Panc1 (cell line): Measurements from ENCODE around the gene TRIM17. TPM values are rescaled to one million over a fixed set of nuclear protein-coding genes. Genes with fewer than 3 reads are reported as not detected.

ENCODE experiments used
- ATAC-seq: fragments of 200-7000 bp; cut with Tn5 transposase; 2 replicates; pipeline ENCODE4 v1.9.1; 2020; ENCODE audit warnings: mild to moderate bottlenecking, moderate library complexity
- BruUV-seq: library from RNA; stranded (reverse); fragments of 400-500 nt; replicated peaks from 2 replicates; lab custom pipeline; 2021; lab: Mats Ljungman, UMichigan
- CTCF ChIA-PET: fragments of 300-600 bp; sonication (Branson Sonifier 250); formaldehyde crosslinking; loops from one replicate; lab custom pipeline; 2022; ENCODE audit warnings: antibody characterized with exemption; lab: Charles Lee
- POLR2A ChIA-PET: fragments of 300-600 bp; sonication (Branson Sonifier 250); formaldehyde crosslinking; loops from one replicate; lab custom pipeline; 2022; ENCODE audit warnings: antibody characterized with exemption; lab: Charles Lee
- DNase-seq: peaks from one replicate; pipeline ENCODE4 v3.0.0-alpha.2; 2010; ENCODE audit warnings: low read depth, low spot score
- H3K27ac ChIP-seq: 2 replicates; pipeline ENCODE4 v1.5.1; 2011; ENCODE audit warnings: mild to moderate bottlenecking, low read length, inconsistent platforms
- H3K27me3 ChIP-seq: fragments of 200-500 bp; sonication (Bioruptor generic); 2 replicates; pipeline ENCODE4 v1.6.0; 2014; ENCODE audit warnings: low read length, inconsistent platforms; ENCODE audit not compliant: control insufficient read depth, insufficient read depth
- H3K36me3 ChIP-seq: fragments of 200-500 bp; sonication (Bioruptor generic); 2 replicates; pipeline ENCODE4 v1.5.1; 2014; ENCODE audit warnings: inconsistent platforms, mild to moderate bottlenecking, low read length, moderate library complexity; ENCODE audit not compliant: control insufficient read depth, insufficient read depth
- H3K4me1 ChIP-seq: 2 replicates; pipeline ENCODE4 v1.5.1; 2011; ENCODE audit warnings: inconsistent platforms, mild to moderate bottlenecking, low read length, moderate library complexity; ENCODE audit not compliant: control insufficient read depth, insufficient read depth
- H3K4me3 ChIP-seq, 2 experiments: 2 replicates each; pipeline ENCODE4 v1.5.1; 2011 to 2012; ENCODE audit warnings: low read depth in 2 of 2, low read length in 2 of 2, mild to moderate bottlenecking in 2 of 2, inconsistent platforms in 1 of 2, moderate library complexity in 1 of 2
- H3K9me3 ChIP-seq: fragments of 200-500 bp; sonication (Bioruptor generic); 2 replicates; pipeline ENCODE4 v1.5.1; 2014; ENCODE audit warnings: low read depth, mild to moderate bottlenecking, inconsistent platforms, low read length, moderate library complexity; ENCODE audit not compliant: control insufficient read depth, insufficient read depth
- POLR2AphosphoS5 ChIP-seq: IDR thresholded peaks from 2 replicates; pipeline ENCODE4 v1.6.1; 2012; ENCODE audit warnings: mild to moderate bottlenecking, low read depth, low read length, moderate library complexity
- SIN3A ChIP-seq: IDR thresholded peaks from 2 replicates; pipeline ENCODE4 v1.6.1; 2012; ENCODE audit warnings: low read depth, mild to moderate bottlenecking, low read length, moderate library complexity, borderline replicate concordance; ENCODE audit not compliant: insufficient read depth
- TCF7L2 ChIP-seq: IDR thresholded peaks from 2 replicates; pipeline ENCODE4 v1.6.1; 2011; ENCODE audit warnings: mild to moderate bottlenecking, low read depth, low read length, inconsistent platforms
- in situ Hi-C: cut with HindIII; loops from 2 replicates; pipeline ENCODE4 v1.10.0; 2016; ENCODE audit warnings: low sequenced_read_pairs, low pct_unique_long_range_greater_than_20kb
- intact Hi-C: fragments of 100-400 bp; cut with micrococcal nuclease; formaldehyde crosslinking; loops from one replicate; pipeline ENCODE4 v1.10.0; 2022; ENCODE audit not compliant: unreplicated experiment
- total RNA-seq: library from RNA; stranded (reverse); gene quantifications from one replicate; pipeline ENCODE4 v1.2.1, GENCODE V29; 2021; ENCODE audit not compliant: unreplicated experiment
- TF ChIP-seq, protein P1 (sequence below): fragments of 450-650 bp; IDR thresholded peaks from 2 replicates; pipeline ENCODE4 v1.5.1; 2017; ENCODE audit warnings: mild to moderate bottlenecking
- TF ChIP-seq, protein P2 (sequence below), 2 experiments: IDR thresholded peaks; 2 replicates each; pipeline ENCODE4 v1.6.1; 2011 to 2012; ENCODE audit warnings: low read depth in 2 of 2, control low read depth in 1 of 2, low read length in 1 of 2, mild to moderate bottlenecking in 1 of 2, moderate library complexity in 1 of 2; ENCODE audit not compliant: insufficient read depth in 1 of 2

The TRIM17 gene
- total RNA-seq, 1 experiment from 2014 or later: 1.2 TPM

DNA sequence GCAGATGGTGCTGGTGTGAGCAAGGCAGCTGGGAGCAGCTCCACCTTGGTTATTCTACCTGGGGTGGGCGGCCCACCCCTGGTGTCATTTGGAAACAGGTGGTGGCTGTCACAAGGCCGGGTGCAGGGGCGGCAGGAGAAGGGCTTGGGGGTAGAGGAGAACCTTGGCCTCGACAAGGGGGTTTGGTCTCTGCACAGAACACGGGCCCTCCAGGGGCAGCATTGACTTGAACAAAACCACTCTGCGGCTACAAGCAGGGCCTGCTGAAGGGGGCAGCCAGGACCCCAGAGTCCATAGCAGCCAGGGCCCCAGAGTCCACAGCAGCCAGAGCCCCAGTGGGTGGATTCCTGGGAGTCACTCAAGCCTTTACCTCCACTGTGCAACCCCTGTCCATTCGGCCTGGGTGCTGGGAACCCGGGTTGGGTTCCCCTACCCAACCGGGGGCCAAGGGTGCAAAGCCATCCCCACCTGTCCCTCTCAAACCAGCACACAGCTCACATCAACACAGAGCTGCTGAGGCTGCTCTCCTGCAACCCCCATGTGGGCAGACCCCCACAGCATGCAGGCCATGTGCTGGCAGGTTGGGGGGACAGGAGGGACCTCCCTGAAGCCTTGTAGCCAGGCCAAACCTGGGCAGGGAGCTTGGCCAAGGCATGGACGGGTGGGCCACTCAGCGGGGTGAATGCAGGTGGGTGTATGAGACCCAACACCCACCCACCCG is 17.8 kb downstream of the TRIM17 start:
- DNase-seq (no peak), ATAC-seq (no peak)
- TF ChIP-seq TCF7L2 (no peak), SIN3A (no peak), POLR2AphosphoS5 (no peak)
- TF ChIP-seq, protein P1, sequence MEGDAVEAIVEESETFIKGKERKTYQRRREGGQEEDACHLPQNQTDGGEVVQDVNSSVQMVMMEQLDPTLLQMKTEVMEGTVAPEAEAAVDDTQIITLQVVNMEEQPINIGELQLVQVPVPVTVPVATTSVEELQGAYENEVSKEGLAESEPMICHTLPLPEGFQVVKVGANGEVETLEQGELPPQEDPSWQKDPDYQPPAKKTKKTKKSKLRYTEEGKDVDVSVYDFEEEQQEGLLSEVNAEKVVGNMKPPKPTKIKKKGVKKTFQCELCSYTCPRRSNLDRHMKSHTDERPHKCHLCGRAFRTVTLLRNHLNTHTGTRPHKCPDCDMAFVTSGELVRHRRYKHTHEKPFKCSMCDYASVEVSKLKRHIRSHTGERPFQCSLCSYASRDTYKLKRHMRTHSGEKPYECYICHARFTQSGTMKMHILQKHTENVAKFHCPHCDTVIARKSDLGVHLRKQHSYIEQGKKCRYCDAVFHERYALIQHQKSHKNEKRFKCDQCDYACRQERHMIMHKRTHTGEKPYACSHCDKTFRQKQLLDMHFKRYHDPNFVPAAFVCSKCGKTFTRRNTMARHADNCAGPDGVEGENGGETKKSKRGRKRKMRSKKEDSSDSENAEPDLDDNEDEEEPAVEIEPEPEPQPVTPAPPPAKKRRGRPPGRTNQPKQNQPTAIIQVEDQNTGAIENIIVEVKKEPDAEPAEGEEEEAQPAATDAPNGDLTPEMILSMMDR: no peak
- TF ChIP-seq, protein P2, sequence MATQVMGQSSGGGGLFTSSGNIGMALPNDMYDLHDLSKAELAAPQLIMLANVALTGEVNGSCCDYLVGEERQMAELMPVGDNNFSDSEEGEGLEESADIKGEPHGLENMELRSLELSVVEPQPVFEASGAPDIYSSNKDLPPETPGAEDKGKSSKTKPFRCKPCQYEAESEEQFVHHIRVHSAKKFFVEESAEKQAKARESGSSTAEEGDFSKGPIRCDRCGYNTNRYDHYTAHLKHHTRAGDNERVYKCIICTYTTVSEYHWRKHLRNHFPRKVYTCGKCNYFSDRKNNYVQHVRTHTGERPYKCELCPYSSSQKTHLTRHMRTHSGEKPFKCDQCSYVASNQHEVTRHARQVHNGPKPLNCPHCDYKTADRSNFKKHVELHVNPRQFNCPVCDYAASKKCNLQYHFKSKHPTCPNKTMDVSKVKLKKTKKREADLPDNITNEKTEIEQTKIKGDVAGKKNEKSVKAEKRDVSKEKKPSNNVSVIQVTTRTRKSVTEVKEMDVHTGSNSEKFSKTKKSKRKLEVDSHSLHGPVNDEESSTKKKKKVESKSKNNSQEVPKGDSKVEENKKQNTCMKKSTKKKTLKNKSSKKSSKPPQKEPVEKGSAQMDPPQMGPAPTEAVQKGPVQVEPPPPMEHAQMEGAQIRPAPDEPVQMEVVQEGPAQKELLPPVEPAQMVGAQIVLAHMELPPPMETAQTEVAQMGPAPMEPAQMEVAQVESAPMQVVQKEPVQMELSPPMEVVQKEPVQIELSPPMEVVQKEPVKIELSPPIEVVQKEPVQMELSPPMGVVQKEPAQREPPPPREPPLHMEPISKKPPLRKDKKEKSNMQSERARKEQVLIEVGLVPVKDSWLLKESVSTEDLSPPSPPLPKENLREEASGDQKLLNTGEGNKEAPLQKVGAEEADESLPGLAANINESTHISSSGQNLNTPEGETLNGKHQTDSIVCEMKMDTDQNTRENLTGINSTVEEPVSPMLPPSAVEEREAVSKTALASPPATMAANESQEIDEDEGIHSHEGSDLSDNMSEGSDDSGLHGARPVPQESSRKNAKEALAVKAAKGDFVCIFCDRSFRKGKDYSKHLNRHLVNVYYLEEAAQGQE (IDR thresholded peaks at IDR 0.05; ENCODE audit: insufficient read depth in 1 of 2, low read depth in 2 of 2, low read length in 1 of 2): no peak
- Histone ChIP-seq H3K27ac (no peak overlapping the region), H3K36me3 (peaks cover 3% of the 10 kb centered on the region; the same call in 1 of the 2 replicates), H3K9me3 (no peaks in the 10 kb centered on the region), H3K4me1 (peaks cover 4% of the 10 kb centered on the region; the same call in 1 of the 2 replicates), H3K27me3 (no peaks in the 10 kb centered on the region), H3K4me3 (no peak overlapping the region)
- intact Hi-C loops: no loop called here
- in situ Hi-C loops: no loop called here
- ChIA-PET POLR2A (no interaction called here), CTCF (no interaction called here)
- no TSS peak for BruUV-seq

DNA sequence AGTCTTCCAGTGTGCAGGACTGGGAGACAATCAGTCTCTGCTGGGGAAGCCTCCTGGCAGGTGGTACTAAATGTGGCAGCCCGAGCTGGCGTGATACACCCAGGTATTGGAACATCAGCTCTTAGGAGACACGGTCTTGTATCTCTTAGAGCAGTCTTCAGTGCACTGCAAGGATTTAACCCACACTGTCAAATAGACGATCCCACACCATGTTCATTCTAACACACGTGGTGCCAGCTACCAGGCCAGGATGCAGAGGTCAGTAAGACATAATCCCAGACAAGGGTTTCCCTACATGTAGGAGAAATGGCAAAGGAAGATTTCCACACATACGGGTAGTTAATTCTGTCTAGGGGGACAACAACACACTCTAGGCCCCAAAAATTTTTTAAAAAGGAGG is 18.7 kb downstream of the TRIM17 start:
- H3K4me1 ChIP-seq: peaks cover 4% of the 10 kb centered on the region; the same call in 1 of the 2 replicates
- no peak overlapping the region for H3K4me3 ChIP-seq
- no peaks in the 10 kb centered on the region for H3K9me3 ChIP-seq
- DNase-seq: no peak
- ChIA-PET POLR2A (no interaction called here), CTCF (no interaction called here)
- H3K36me3 ChIP-seq: peaks cover 3% of the 10 kb centered on the region; the same call in 1 of the 2 replicates
- TF ChIP-seq TCF7L2: no peak
- no peak for TF ChIP-seq POLR2AphosphoS5
- TF ChIP-seq, protein P2 (IDR thresholded peaks at IDR 0.05; ENCODE audit: insufficient read depth in 1 of 2, low read depth in 2 of 2, low read length in 1 of 2): no peak
- TF ChIP-seq, protein P1: no peak
- ATAC-seq: no peak
- in situ Hi-C loops (no loop called here), intact Hi-C loops (no loop called here)
- BruUV-seq: no TSS peak
- H3K27ac ChIP-seq: no peak overlapping the region
- no peaks in the 10 kb centered on the region for H3K27me3 ChIP-seq
